B cell (primary cell): ENCODE measurements around the gene CAMTA1. TPM values are rescaled to one million over a fixed set of nuclear protein-coding genes. Genes with fewer than 3 reads are reported as not detected.

ENCODE experiments used
- ATAC-seq: fragments of 200-7000 bp; cut with Tn5 transposase; one replicate; pipeline ENCODE4 v1.10.0; 2021; ENCODE audit warnings: low read depth, mild to moderate bottlenecking, moderate number of reproducible peaks, moderate library complexity
- CTCF ChIA-PET: fragments of 350-600 bp; sonication (Branson Sonifier 250); formaldehyde crosslinking; loops from one replicate; lab custom pipeline; 2021; ENCODE audit warnings: antibody characterized with exemption, inconsistent platforms; lab: Charles Lee
- POLR2A ChIA-PET: fragments of 350-600 bp; sonication (Branson Sonifier 250); formaldehyde crosslinking; loops from one replicate; lab custom pipeline; 2021; ENCODE audit warnings: antibody characterized with exemption; lab: Charles Lee
- DNase-seq: peaks from one replicate; pipeline ENCODE4 v3.0.0; 2013
- H2AFZ ChIP-seq: 2 replicates; pipeline ENCODE4 v1.6.1; 2012; ENCODE audit warnings: mild to moderate bottlenecking, low read depth, low read length; ENCODE audit not compliant: insufficient read depth, poor library complexity, severe bottlenecking
- H3K27ac ChIP-seq, 2 donors: 1 replicate in 1 of 2; 2 replicates in 1 of 2; pipeline ENCODE4 v1.5.1; 2012 to 2013; ENCODE audit warnings: low read length in 2 of 2, mild to moderate bottlenecking in 2 of 2, moderate library complexity in 1 of 2
- H3K27me3 ChIP-seq, 4 experiments: fragments of 200-600 bp in 1 of 4; sonication (generic) in 1 of 4; replicated peaks in 1 of 4; 1 replicate in 2 of 4; 2 replicates in 2 of 4; pipeline versions ENCODE4 v1.6.1 to v1.7.0; 2013 to 2016; ENCODE audit warnings: low read length in 3 of 4, mild to moderate bottlenecking in 2 of 4, mixed read lengths in 1 of 4, moderate library complexity in 1 of 4; ENCODE audit not compliant: insufficient read depth in 4 of 4, control insufficient read depth in 3 of 4; ENCODE audit errors: control extremely low read depth in 1 of 4
- H3K36me3 ChIP-seq, 2 experiments: replicated peaks in 1 of 2; 1 replicate in 1 of 2; 2 replicates in 1 of 2; pipeline versions ENCODE4 v1.6.1 to v1.7.1; 2013; ENCODE audit warnings: low read length in 1 of 2; ENCODE audit not compliant: insufficient read depth in 2 of 2, control insufficient read depth in 1 of 2; ENCODE audit errors: control extremely low read depth in 1 of 2, extremely low read depth in 1 of 2
- H3K4me1 ChIP-seq, 2 donors: fragments of 200-600 bp in 1 of 2; sonication (generic) in 1 of 2; 1 replicate in 1 of 2; 2 replicates in 1 of 2; pipeline versions ENCODE4 v1.5.1 to v1.6.1; 2013 to 2017; ENCODE audit warnings: low read length in 2 of 2; ENCODE audit not compliant: control insufficient read depth in 2 of 2, insufficient read depth in 2 of 2
- H3K4me2 ChIP-seq: replicated peaks from 2 replicates; pipeline ENCODE3; 2012; ENCODE audit warnings: mild to moderate bottlenecking, low read depth, low read length; ENCODE audit not compliant: poor library complexity, severe bottlenecking
- H3K4me3 ChIP-seq, 5 experiments: fragments of 200-600 bp in 1 of 5; sonication (generic) in 1 of 5; 1 replicate in 3 of 5; 2 replicates in 2 of 5; pipeline versions ENCODE4 v1.5.1 to v1.7.0; 2011 to 2016; ENCODE audit warnings: low read length in 4 of 5, mild to moderate bottlenecking in 4 of 5, low read depth in 2 of 5, control low read depth in 1 of 5, moderate library complexity in 1 of 5; ENCODE audit not compliant: insufficient read depth in 1 of 5; ENCODE audit errors: control extremely low read depth in 1 of 5, extremely low read depth in 1 of 5
- H3K79me2 ChIP-seq: fragments of 200-600 bp; sonication (generic); one replicate; pipeline ENCODE4 v1.6.0; 2016; ENCODE audit warnings: low read length; ENCODE audit not compliant: control insufficient read depth, insufficient read depth
- H3K9ac ChIP-seq: fragments of 200-600 bp; sonication (generic); 2 replicates; pipeline ENCODE4 v1.6.1; 2017; ENCODE audit warnings: mild to moderate bottlenecking, low read length, moderate library complexity
- H3K9me3 ChIP-seq, 3 donors: one replicate each; pipeline versions ENCODE4 v1.6.1 to v1.7.1; 2013; ENCODE audit warnings: low read length in 2 of 3; ENCODE audit not compliant: control insufficient read depth in 2 of 3, insufficient read depth in 1 of 3; ENCODE audit errors: control extremely low read depth in 1 of 3
- H4K20me1 ChIP-seq: 2 replicates; pipeline ENCODE4 v1.6.0; 2012; ENCODE audit warnings: mild to moderate bottlenecking, low read length; ENCODE audit not compliant: insufficient read depth, control insufficient read depth, poor library complexity, severe bottlenecking
- H3K27ac Mint-ChIP-seq: one replicate; pipeline ENCODE4 v1.8.0; 2021; ENCODE audit warnings: mixed read lengths
- H3K27me3 Mint-ChIP-seq: one replicate; pipeline ENCODE4 v1.8.0; 2021; ENCODE audit warnings: mixed read lengths
- H3K4me1 Mint-ChIP-seq: one replicate; pipeline ENCODE4 v1.8.0; 2021; ENCODE audit warnings: mixed read lengths
- H3K4me3 Mint-ChIP-seq: one replicate; pipeline ENCODE4 v1.8.0; 2021; ENCODE audit warnings: mixed read lengths
- H3K9me3 Mint-ChIP-seq: one replicate; pipeline ENCODE4 v1.8.0; 2022; ENCODE audit warnings: mixed read lengths; ENCODE audit not compliant: insufficient read depth
- EZH2 ChIP-seq: IDR thresholded peaks from 2 replicates; pipeline ENCODE4 v1.6.1; 2012; ENCODE audit warnings: borderline replicate concordance, low read depth, mild to moderate bottlenecking, moderate library complexity, low read length; ENCODE audit not compliant: insufficient read depth, poor library complexity, severe bottlenecking
- WGBS: methylation state at CpG from one replicate; pipeline ENCODE4 v1.1.5; 2013; ENCODE audit warnings: missing lambda C conversion rate; ENCODE audit not compliant: insufficient coverage; 5-methylcytosine and 5-hydroxymethylcytosine counted together
- intact Hi-C: fragments of 100-400 bp; cut with micrococcal nuclease; formaldehyde crosslinking; loops from one replicate; pipeline ENCODE4 v1.10.0; 2022
- polyA plus RNA-seq: library from polyadenylated mRNA; depleted of rRNA; stranded (reverse); fragments of >200 nt; gene quantifications from 2 replicates; pipeline ENCODE4 v1.2.3, GENCODE V29; 2012
- total RNA-seq, 2 donors: library from RNA; stranded (reverse); fragments of 120-200 nt in 1 of 2; gene quantifications; 1 replicate in 1 of 2; 2 replicates in 1 of 2; pipeline versions ENCODE4 v1.2.3 to v1.2.4, GENCODE V29; 2013 to 2022
- TF ChIP-seq, protein P1 (sequence below): fragments of 200-600 bp; IDR thresholded peaks from one replicate; pipeline ENCODE4 v1.8.0; 2022; ENCODE audit warnings: antibody characterized with exemption, mild to moderate bottlenecking

The CAMTA1 gene
- total and polyA plus RNA-seq, 2 donors (not counting 1 experiment from before 2014, with no cell fraction given), result 42.2 to 45.7 TPM

DNA sequence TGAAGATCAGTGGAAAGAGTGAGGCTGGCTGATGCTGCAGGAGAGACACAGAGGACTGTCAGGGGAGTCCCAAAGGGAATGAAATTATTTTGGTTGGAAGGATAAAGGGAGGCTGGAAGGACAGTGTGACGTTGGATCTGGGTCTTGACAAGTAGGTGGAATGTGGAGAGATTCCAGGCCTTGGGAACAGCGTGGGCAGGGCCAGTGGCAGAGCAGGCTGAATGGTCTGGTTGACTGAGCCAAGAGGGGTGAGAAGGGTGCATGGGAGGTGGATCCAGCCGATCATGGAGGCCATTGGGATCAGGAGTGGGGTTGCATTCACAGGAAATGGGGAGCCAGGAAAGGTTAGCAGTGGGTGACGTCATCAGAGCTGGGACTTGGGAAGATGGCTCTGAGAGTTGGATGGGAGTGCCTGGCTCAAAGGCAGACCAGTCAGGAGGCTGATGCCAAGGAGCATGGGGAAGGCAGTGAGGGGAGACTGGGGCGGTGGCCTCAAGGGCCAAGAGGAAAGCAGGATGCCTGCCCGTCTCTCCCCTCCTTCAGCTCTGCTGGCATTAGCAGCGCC, 839.6 kb downstream of the CAMTA1 start:
- 78% methylated on average over 7 of the region's 7 CpGs for WGBS
- H3K9ac ChIP-seq, result no peak overlapping the region

DNA sequence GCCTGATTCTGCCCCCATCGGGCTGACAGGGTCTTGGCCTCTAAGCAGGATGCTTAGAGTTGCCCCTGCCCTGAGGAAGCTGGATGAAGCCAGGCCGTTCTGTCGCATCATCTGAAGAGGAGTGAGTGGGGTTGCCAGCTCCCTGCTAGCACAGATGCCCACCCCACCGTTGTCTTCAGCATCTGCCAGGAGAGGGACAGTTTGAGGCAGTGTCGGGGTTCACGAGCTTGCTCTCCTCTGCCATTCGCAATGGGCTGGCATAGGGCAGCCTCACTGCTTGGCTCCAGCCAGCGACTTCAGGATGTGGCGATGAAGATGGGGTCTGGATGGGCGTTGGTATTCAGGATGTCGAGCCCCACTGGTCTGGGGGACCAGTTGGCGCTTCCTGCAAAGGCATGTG, 840.1 kb downstream of the CAMTA1 start:
- no peak overlapping the region for H3K4me3 Mint-ChIP-seq
- CTCF ChIA-PET, result no interaction called here
- Histone ChIP-seq H3K4me1 (no peaks in the 10 kb centered on the region), H3K27ac (no peak overlapping the region), H3K9me3 (no peaks in the 10 kb centered on the region), H3K79me2 (no peaks in the 10 kb centered on the region), H3K4me2 (no peak overlapping the region), H4K20me1 (no peaks in the 10 kb centered on the region), H2AFZ (no peak overlapping the region), H3K4me3 (no peak overlapping the region), H3K36me3 (no peaks in the 10 kb centered on the region), H3K9ac (no peak overlapping the region), H3K27me3 (peaks cover 0 to 2% (median 0%) of the 10 kb centered on the region in 4 experiments)
- TF ChIP-seq EZH2, result no peak
- TF ChIP-seq, protein P1, sequence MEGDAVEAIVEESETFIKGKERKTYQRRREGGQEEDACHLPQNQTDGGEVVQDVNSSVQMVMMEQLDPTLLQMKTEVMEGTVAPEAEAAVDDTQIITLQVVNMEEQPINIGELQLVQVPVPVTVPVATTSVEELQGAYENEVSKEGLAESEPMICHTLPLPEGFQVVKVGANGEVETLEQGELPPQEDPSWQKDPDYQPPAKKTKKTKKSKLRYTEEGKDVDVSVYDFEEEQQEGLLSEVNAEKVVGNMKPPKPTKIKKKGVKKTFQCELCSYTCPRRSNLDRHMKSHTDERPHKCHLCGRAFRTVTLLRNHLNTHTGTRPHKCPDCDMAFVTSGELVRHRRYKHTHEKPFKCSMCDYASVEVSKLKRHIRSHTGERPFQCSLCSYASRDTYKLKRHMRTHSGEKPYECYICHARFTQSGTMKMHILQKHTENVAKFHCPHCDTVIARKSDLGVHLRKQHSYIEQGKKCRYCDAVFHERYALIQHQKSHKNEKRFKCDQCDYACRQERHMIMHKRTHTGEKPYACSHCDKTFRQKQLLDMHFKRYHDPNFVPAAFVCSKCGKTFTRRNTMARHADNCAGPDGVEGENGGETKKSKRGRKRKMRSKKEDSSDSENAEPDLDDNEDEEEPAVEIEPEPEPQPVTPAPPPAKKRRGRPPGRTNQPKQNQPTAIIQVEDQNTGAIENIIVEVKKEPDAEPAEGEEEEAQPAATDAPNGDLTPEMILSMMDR, result no peak
- H3K27me3 Mint-ChIP-seq, result peaks cover 37% of the 10 kb centered on the region
- H3K27ac Mint-ChIP-seq, result no peak overlapping the region
- 81% methylated on average over 12 of the region's 12 CpGs for whole genome bisulfite sequencing
- no peaks in the 10 kb centered on the region for H3K4me1 Mint-ChIP-seq
- POLR2A ChIA-PET, result no interaction called here
- H3K9me3 Mint-ChIP-seq, result no peaks in the 10 kb centered on the region
- DNase-seq (no peak), ATAC-seq (no peak)
- intact Hi-C loops, result no loop called here

More for the DNA sequence above, 839.6 kb downstream of the CAMTA1 start:
- CTCF ChIA-PET, result no interaction called here
- Mint-ChIP-seq H3K27ac (no peak overlapping the region), H3K27me3 (peaks cover 39% of the 10 kb centered on the region), H3K9me3 (no peaks in the 10 kb centered on the region), H3K4me3 (no peak overlapping the region), H3K4me1 (no peaks in the 10 kb centered on the region)
- Histone ChIP-seq H3K27me3 (peaks cover 0 to 2% (median 0%) of the 10 kb centered on the region in 4 experiments), H3K36me3 (no peaks in the 10 kb centered on the region), H2AFZ (no peak overlapping the region), H4K20me1 (no peaks in the 10 kb centered on the region), H3K9me3 (no peaks in the 10 kb centered on the region), H3K4me2 (no peak overlapping the region), H3K4me1 (no peaks in the 10 kb centered on the region), H3K4me3 (no peak overlapping the region), H3K79me2 (no peaks in the 10 kb centered on the region), H3K27ac (no peak overlapping the region)
- intact Hi-C loops, result no loop called here
- DNase-seq (no peak), ATAC-seq (no peak)
- POLR2A ChIA-PET, result no interaction called here
- no peak for TF ChIP-seq EZH2
- TF ChIP-seq, protein P1, result no peak
